ENCODE results near the gene SLC13A3. TPM values are rescaled to one million over a fixed set of nuclear protein-coding genes. Genes with fewer than 3 reads are reported as not detected.

Gene SLC13A3
- total RNA-seq, 1 donor from 2014 or later = 18.8 TPM

GRCh38 chr20:46541229-46541935 lies 109.9 kb downstream of the SLC13A3 start:
- no peaks in the 10 kb centered on the region for H3K9me3 Mint-ChIP-seq
- H3K27me3 Mint-ChIP-seq (ENCODE audit: low read depth) = peaks cover 47% of the 10 kb centered on the region
- DNase-seq (ENCODE audit: low spot score in 2 of 2, unreplicated experiment in 2 of 2) = no peak
- TF ChIP-seq CTCF (IDR thresholded peaks at IDR 0.05; ENCODE audit: unreplicated experiment) = no peak
- no peaks in the 10 kb centered on the region for H3K4me1 Mint-ChIP-seq
- no peak overlapping the region for H3K27ac Mint-ChIP-seq
- no peaks in the 10 kb centered on the region for H3K36me3 Mint-ChIP-seq
- H3K4me3 Mint-ChIP-seq = no peak overlapping the region

- H3K4me1 Mint-ChIP-seq = no peaks in the 10 kb centered on the region
- peaks cover 57% of the 10 kb centered on the region for H3K27me3 Mint-ChIP-seq (ENCODE audit: low read depth)
- no peak for TF ChIP-seq CTCF (IDR thresholded peaks at IDR 0.05; ENCODE audit: unreplicated experiment)
- no peak for DNase-seq (ENCODE audit: low spot score in 2 of 2, unreplicated experiment in 2 of 2)
- H3K27ac Mint-ChIP-seq = no peak overlapping the region
- H3K9me3 Mint-ChIP-seq = no peaks in the 10 kb centered on the region
- no peak overlapping the region for H3K4me3 Mint-ChIP-seq
- H3K36me3 Mint-ChIP-seq = no peaks in the 10 kb centered on the region
These were observed 112.1 kb downstream of the SLC13A3 start for GRCh38 chr20:46539113-46539512.

- Mint-ChIP-seq H3K4me1 (no peaks in the 10 kb centered on the region), H3K9me3 (no peaks in the 10 kb centered on the region), H3K27me3 (ENCODE audit: low read depth) (peaks cover 62% of the 10 kb centered on the region), H3K36me3 (no peaks in the 10 kb centered on the region), H3K4me3 (no peak overlapping the region), H3K27ac (no peak overlapping the region)
- DNase-seq (ENCODE audit: low spot score in 2 of 2, unreplicated experiment in 2 of 2) = no peak
- no peak for TF ChIP-seq CTCF (IDR thresholded peaks at IDR 0.05; ENCODE audit: unreplicated experiment)
These were observed 120.6 kb downstream of the SLC13A3 start for GRCh38 chr20:46530640-46531039.

- no peak for DNase-seq (ENCODE audit: low spot score in 2 of 2, unreplicated experiment in 2 of 2)
- no peaks in the 10 kb centered on the region for H3K9me3 Mint-ChIP-seq
- TF ChIP-seq CTCF (IDR thresholded peaks at IDR 0.05; ENCODE audit: unreplicated experiment) = no peak
These were observed 127.4 kb downstream of the SLC13A3 start for GRCh38 chr20:46523696-46524328.

GRCh38 chr20:46523108-46523507 lies 128.2 kb downstream of the SLC13A3 start:
- no peak for TF ChIP-seq CTCF (IDR thresholded peaks at IDR 0.05; ENCODE audit: unreplicated experiment)
- H3K36me3 Mint-ChIP-seq = no peaks in the 10 kb centered on the region
- H3K4me1 Mint-ChIP-seq = no peaks in the 10 kb centered on the region
- peaks cover 59% of the 10 kb centered on the region for H3K27me3 Mint-ChIP-seq (ENCODE audit: low read depth)
- H3K27ac Mint-ChIP-seq = no peak overlapping the region
- no peak for DNase-seq (ENCODE audit: low spot score in 2 of 2, unreplicated experiment in 2 of 2)
- no peaks in the 10 kb centered on the region for H3K9me3 Mint-ChIP-seq
- H3K4me3 Mint-ChIP-seq = no peak overlapping the region

More at GRCh38 chr20:46523696-46524328, 127.4 kb downstream of the SLC13A3 start:
- no peaks in the 10 kb centered on the region for H3K4me1 Mint-ChIP-seq
- no peak overlapping the region for H3K4me3 Mint-ChIP-seq
- no peak overlapping the region for H3K27ac Mint-ChIP-seq
- no peaks in the 10 kb centered on the region for H3K36me3 Mint-ChIP-seq
- H3K27me3 Mint-ChIP-seq (ENCODE audit: low read depth) = peaks cover 63% of the 10 kb centered on the region
